Liver (tissue), 9 donors: ENCODE data around the gene HSH2D. TPM values are rescaled to one million over a fixed set of nuclear protein-coding genes. Genes with fewer than 3 reads are reported as not detected.
A peak's percentile ranks its signal among the peaks of the same experiment; 100 is the strongest.

Experiments
- DNase-seq: peaks from one replicate; pipeline ENCODE4 v3.0.0-alpha.2; 2017; ENCODE audit warnings: low spot score
- H3K27ac ChIP-seq, 2 donors: one replicate each; pipeline ENCODE4 v1.7.0; 2013; ENCODE audit warnings: inconsistent platforms in 2 of 2, low read length in 2 of 2, control low read depth in 1 of 2, low read depth in 1 of 2, mild to moderate bottlenecking in 1 of 2
- H3K27me3 ChIP-seq, 4 donors: one replicate each; pipeline versions ENCODE4 v1.6.1 to v1.7.0; 2013; ENCODE audit warnings: low read length in 3 of 4, inconsistent platforms in 1 of 4, mild to moderate bottlenecking in 1 of 4, moderate library complexity in 1 of 4; ENCODE audit not compliant: control insufficient read depth in 4 of 4, insufficient read depth in 4 of 4
- H3K36me3 ChIP-seq, 4 donors: one replicate each; pipeline versions ENCODE4 v1.6.1 to v1.7.0; 2013; ENCODE audit warnings: low read length in 3 of 4, mild to moderate bottlenecking in 3 of 4, low read depth in 1 of 4, moderate library complexity in 1 of 4; ENCODE audit not compliant: control insufficient read depth in 4 of 4, insufficient read depth in 3 of 4
- H3K4me1 ChIP-seq, 4 donors: one replicate each; pipeline versions ENCODE4 v1.6.1 to v1.7.0; 2013; ENCODE audit warnings: low read length in 3 of 4, mild to moderate bottlenecking in 3 of 4, moderate library complexity in 1 of 4; ENCODE audit not compliant: control insufficient read depth in 4 of 4, insufficient read depth in 4 of 4
- H3K4me3 ChIP-seq, 3 donors: one replicate each; pipeline versions ENCODE4 v1.6.1 to v1.7.0; 2013; ENCODE audit warnings: low read length in 3 of 3, control low read depth in 1 of 3, low read depth in 1 of 3, mild to moderate bottlenecking in 1 of 3
- H3K9ac ChIP-seq, 2 donors: one replicate each; pipeline ENCODE4 v1.7.0; 2013; ENCODE audit warnings: low read length in 2 of 2, mild to moderate bottlenecking in 2 of 2, moderate library complexity in 2 of 2, control low read depth in 1 of 2, low read depth in 1 of 2
- H3K9me3 ChIP-seq, 4 donors: one replicate each; pipeline versions ENCODE4 v1.6.1 to v1.7.0; 2013; ENCODE audit warnings: low read length in 3 of 4; ENCODE audit not compliant: control insufficient read depth in 4 of 4
- EGR1 ChIP-seq, 2 donors: IDR thresholded peaks; 2 replicates each; pipeline ENCODE4 v1.6.1; 2016 to 2018; ENCODE audit warnings: antibody characterized with exemption in 2 of 2, low read depth in 2 of 2
- FOXA1 ChIP-seq: IDR thresholded peaks from 2 replicates; pipeline ENCODE4 v1.6.1; 2016; ENCODE audit warnings: antibody characterized with exemption
- FOXA2 ChIP-seq: IDR thresholded peaks from 2 replicates; pipeline ENCODE4 v1.6.1; 2016; ENCODE audit warnings: antibody characterized with exemption
- GABPA ChIP-seq, 2 donors: IDR thresholded peaks in 1 of 2; conservative IDR thresholded peaks in 1 of 2; 2 replicates each; pipeline ENCODE4 v1.6.1; 2016; ENCODE audit warnings: antibody characterized with exemption in 2 of 2, mild to moderate bottlenecking in 1 of 2, moderate library complexity in 1 of 2
- HNF4A ChIP-seq, 2 donors: conservative IDR thresholded peaks; 2 replicates each; pipeline ENCODE4 v1.6.1; 2016; ENCODE audit warnings: antibody characterized with exemption in 2 of 2, mild to moderate bottlenecking in 2 of 2
- HNF4G ChIP-seq: IDR thresholded peaks from 2 replicates; pipeline ENCODE4 v1.6.1; 2016; ENCODE audit warnings: antibody characterized with exemption
- JUND ChIP-seq, 2 donors: IDR thresholded peaks; 2 replicates each; pipeline ENCODE4 v1.6.1; 2016; ENCODE audit warnings: antibody characterized with exemption in 2 of 2
- NR2F2 ChIP-seq: IDR thresholded peaks from 2 replicates; pipeline ENCODE4 v1.6.1; 2016; ENCODE audit warnings: antibody characterized with exemption
- RAD21 ChIP-seq, 2 donors: IDR thresholded peaks; 2 replicates each; pipeline ENCODE4 v1.6.1; 2016; ENCODE audit warnings: antibody characterized with exemption in 2 of 2, mild to moderate bottlenecking in 2 of 2
- RXRA ChIP-seq, 2 donors: IDR thresholded peaks; 2 replicates each; pipeline ENCODE4 v1.6.1; 2017 to 2018; ENCODE audit warnings: antibody characterized with exemption in 2 of 2, mild to moderate bottlenecking in 1 of 2
- SP1 ChIP-seq: IDR thresholded peaks from 2 replicates; pipeline ENCODE4 v1.6.1; 2018; ENCODE audit warnings: antibody characterized with exemption, mild to moderate bottlenecking
- TAF1 ChIP-seq: conservative IDR thresholded peaks from 2 replicates; pipeline ENCODE4 v1.6.1; 2016; ENCODE audit warnings: antibody characterized with exemption, mild to moderate bottlenecking
- YY1 ChIP-seq: IDR thresholded peaks from 2 replicates; pipeline ENCODE4 v1.6.1; 2016; ENCODE audit warnings: antibody characterized with exemption, mild to moderate bottlenecking
- WGBS: extraction: QIAGEN DNeasy Blood & Tissue Kit; methylation state at CpG from one replicate; pipeline ENCODE4 v1.1.7; 2013; 5-methylcytosine and 5-hydroxymethylcytosine counted together
- polyA plus RNA-seq, 2 donors: library from polyadenylated mRNA; stranded (reverse) in 1 of 2; unstranded in 1 of 2; fragments of 200-250 nt in 1 of 2; fragments of >200 nt in 1 of 2; fragmentation: Nextera tagmentation in 1 of 2; extraction: Ambion mirVana in 1 of 2; gene quantifications; one replicate each; pipeline versions ENCODE4 v1.2.1 to v1.2.3, GENCODE V29; 2013 to 2015
- total RNA-seq, 2 donors: library from RNA; depleted of rRNA; stranded (reverse); fragments of >200 nt; gene quantifications; one replicate each; pipeline ENCODE4 v1.2.3, GENCODE V29; 2014
- TF ChIP-seq, protein P1 (sequence below): fragments of 150-350 bp; IDR thresholded peaks from 2 replicates; pipeline ENCODE4 v1.5.1; 2017; ENCODE audit warnings: improper control_type of control experiment, low read depth, low read length; ENCODE audit not compliant: missing input control
- TF ChIP-seq, protein P2 (sequence below): IDR thresholded peaks from 2 replicates; pipeline ENCODE4 v1.6.1; 2016; ENCODE audit warnings: antibody characterized with exemption
- TF ChIP-seq, protein P3 (sequence below): IDR thresholded peaks from 2 replicates; pipeline ENCODE4 v1.6.1; 2016; ENCODE audit warnings: antibody characterized with exemption, mild to moderate bottlenecking
- TF ChIP-seq, protein P4 (sequence below): IDR thresholded peaks from 2 replicates; pipeline ENCODE4 v1.6.1; 2016; ENCODE audit warnings: antibody characterized with exemption
- donor health status: healthy.
- donor health status: healthy.
- donor health status: healthy.
- donor health status: healthy.
- donor health status: healthy.

The HSH2D gene, protein sequence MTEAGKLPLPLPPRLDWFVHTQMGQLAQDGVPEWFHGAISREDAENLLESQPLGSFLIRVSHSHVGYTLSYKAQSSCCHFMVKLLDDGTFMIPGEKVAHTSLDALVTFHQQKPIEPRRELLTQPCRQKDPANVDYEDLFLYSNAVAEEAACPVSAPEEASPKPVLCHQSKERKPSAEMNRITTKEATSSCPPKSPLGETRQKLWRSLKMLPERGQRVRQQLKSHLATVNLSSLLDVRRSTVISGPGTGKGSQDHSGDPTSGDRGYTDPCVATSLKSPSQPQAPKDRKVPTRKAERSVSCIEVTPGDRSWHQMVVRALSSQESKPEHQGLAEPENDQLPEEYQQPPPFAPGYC
- total RNA-seq (1 to 10 TPM; 1.2 to 2.9 TPM), polyA plus RNA-seq (1 to 10 TPM in 1 of 2 donors, under 1 TPM in 1; 0.33 to 1.2 TPM)

DNA sequence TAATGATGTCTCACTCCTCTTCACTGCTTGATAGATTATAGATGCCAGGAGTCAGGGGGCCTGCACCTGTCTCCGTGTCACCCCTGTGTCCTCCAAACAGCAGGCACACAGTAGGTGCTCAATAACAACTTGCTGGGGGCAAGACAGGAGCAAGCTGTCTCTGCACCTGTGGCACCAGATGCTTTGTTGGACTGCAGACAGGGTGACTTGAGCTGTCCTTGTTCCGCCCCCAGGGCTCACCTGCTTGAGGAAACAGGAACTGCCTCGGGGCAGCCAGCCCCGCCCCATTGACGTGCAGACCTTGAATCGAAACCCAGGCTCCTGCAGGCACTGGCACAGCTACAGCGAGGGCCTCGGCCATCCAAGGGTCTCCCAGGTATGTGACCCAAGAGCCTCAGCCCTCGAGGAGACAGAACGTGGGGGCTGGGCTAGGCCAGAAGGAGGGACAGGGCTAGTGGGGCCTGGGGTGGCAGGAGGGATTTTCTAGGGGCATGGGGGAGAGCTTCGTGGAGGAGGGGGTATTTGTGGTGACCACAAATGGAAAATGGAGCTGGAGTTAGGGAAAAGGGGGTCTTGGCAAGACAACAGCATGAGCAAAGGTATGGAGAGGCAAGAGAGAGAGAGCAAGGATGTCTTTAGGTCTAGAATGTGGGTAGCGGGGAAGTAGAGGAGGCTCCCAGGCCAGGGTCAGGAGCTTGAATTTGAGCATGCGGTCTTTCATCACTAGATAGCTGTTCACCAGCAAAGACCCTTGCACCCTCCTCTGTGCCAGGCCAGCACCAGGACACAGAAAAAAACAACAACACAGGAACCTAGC is at the start of gene HSH2D:
TSS of gene HSH2D (plus strand) at position 287 of the 817 bp plus-strand sequence. CDS start 5,066 bp downstream, outside the sequence.
- no peak for DNase-seq
- Histone ChIP-seq H3K36me3 (no peaks in the 10 kb centered on the region), H3K27ac (peak within 1 kb of the TSS; percentile 14 to 55), H3K9ac (peak within 1 kb of the TSS in 1 of 2 donors; percentile 3), H3K9me3 (no peaks in the 10 kb centered on the region), H3K4me1 (no peaks in the 10 kb centered on the region), H3K27me3 (no peaks in the 10 kb centered on the region), H3K4me3 (no peak within 1 kb of the TSS)
- WGBS: 49% methylated on average over 13 of the region's 13 CpGs
- TF ChIP-seq FOXA1 (no peak), GABPA (IDR thresholded peaks at IDR 0.05 in 1 of 2, conservative IDR thresholded peaks at IDR 0.05 in 1 of 2) (no peak), HNF4G (no peak), RAD21 (IDR thresholded peaks at IDR 0.05) (no peak), NR2F2 (no peak), FOXA2 (no peak), JUND (IDR thresholded peaks at IDR 0.05) (no peak), HNF4A (conservative IDR thresholded peaks at IDR 0.05) (no peak), EGR1 (IDR thresholded peaks at IDR 0.05; ENCODE audit: low read depth in 2 of 2) (no peak), YY1 (no peak), TAF1 (no peak), SP1 (no peak), RXRA (IDR thresholded peaks at IDR 0.05) (no peak)
- TF ChIP-seq, protein P1, sequence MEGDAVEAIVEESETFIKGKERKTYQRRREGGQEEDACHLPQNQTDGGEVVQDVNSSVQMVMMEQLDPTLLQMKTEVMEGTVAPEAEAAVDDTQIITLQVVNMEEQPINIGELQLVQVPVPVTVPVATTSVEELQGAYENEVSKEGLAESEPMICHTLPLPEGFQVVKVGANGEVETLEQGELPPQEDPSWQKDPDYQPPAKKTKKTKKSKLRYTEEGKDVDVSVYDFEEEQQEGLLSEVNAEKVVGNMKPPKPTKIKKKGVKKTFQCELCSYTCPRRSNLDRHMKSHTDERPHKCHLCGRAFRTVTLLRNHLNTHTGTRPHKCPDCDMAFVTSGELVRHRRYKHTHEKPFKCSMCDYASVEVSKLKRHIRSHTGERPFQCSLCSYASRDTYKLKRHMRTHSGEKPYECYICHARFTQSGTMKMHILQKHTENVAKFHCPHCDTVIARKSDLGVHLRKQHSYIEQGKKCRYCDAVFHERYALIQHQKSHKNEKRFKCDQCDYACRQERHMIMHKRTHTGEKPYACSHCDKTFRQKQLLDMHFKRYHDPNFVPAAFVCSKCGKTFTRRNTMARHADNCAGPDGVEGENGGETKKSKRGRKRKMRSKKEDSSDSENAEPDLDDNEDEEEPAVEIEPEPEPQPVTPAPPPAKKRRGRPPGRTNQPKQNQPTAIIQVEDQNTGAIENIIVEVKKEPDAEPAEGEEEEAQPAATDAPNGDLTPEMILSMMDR: no peak
- TF ChIP-seq, protein P2, sequence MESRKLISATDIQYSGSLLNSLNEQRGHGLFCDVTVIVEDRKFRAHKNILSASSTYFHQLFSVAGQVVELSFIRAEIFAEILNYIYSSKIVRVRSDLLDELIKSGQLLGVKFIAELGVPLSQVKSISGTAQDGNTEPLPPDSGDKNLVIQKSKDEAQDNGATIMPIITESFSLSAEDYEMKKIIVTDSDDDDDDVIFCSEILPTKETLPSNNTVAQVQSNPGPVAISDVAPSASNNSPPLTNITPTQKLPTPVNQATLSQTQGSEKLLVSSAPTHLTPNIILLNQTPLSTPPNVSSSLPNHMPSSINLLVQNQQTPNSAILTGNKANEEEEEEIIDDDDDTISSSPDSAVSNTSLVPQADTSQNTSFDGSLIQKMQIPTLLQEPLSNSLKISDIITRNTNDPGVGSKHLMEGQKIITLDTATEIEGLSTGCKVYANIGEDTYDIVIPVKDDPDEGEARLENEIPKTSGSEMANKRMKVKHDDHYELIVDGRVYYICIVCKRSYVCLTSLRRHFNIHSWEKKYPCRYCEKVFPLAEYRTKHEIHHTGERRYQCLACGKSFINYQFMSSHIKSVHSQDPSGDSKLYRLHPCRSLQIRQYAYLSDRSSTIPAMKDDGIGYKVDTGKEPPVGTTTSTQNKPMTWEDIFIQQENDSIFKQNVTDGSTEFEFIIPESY: no peak
- TF ChIP-seq, protein P3, sequence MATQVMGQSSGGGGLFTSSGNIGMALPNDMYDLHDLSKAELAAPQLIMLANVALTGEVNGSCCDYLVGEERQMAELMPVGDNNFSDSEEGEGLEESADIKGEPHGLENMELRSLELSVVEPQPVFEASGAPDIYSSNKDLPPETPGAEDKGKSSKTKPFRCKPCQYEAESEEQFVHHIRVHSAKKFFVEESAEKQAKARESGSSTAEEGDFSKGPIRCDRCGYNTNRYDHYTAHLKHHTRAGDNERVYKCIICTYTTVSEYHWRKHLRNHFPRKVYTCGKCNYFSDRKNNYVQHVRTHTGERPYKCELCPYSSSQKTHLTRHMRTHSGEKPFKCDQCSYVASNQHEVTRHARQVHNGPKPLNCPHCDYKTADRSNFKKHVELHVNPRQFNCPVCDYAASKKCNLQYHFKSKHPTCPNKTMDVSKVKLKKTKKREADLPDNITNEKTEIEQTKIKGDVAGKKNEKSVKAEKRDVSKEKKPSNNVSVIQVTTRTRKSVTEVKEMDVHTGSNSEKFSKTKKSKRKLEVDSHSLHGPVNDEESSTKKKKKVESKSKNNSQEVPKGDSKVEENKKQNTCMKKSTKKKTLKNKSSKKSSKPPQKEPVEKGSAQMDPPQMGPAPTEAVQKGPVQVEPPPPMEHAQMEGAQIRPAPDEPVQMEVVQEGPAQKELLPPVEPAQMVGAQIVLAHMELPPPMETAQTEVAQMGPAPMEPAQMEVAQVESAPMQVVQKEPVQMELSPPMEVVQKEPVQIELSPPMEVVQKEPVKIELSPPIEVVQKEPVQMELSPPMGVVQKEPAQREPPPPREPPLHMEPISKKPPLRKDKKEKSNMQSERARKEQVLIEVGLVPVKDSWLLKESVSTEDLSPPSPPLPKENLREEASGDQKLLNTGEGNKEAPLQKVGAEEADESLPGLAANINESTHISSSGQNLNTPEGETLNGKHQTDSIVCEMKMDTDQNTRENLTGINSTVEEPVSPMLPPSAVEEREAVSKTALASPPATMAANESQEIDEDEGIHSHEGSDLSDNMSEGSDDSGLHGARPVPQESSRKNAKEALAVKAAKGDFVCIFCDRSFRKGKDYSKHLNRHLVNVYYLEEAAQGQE: no peak
- TF ChIP-seq, protein P4, sequence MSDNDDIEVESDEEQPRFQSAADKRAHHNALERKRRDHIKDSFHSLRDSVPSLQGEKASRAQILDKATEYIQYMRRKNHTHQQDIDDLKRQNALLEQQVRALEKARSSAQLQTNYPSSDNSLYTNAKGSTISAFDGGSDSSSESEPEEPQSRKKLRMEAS: no peak
